ENCODE results near the gene BPGM.

The BPGM gene

GRCh38 chr7:134723892-134724291 lies 77.2 kb downstream of the BPGM start:
- no peak for DNase-seq

- no peak for DNase-seq
Observed at GRCh38 chr7:134724606-134725005, 78.0 kb downstream of the BPGM start.

- no peak for DNase-seq
Observed at GRCh38 chr7:134726581-134726980, 79.9 kb downstream of the BPGM start.

DNA sequence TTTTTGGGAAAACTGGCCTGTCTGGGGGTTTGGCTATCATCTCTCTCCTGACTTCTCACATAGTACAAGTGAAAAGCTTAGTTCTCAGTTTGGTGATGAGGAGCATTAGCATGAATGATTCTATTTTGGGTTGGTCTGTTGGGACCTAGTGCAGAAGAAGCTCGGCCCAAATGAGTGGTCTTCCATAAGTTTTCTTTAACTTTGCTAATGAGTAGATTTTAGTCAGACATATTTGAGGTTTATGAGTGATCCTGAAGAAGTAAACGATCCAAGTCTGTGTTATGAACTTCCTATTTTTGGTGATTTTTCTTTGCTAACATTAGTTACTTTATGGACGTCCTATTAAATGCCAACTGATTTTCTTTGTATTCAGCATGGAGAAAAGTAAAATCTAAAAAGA lies 81.1 kb downstream of the BPGM start:
- no peak for DNase-seq

Measured in NCI-H1092 treated with DMSO at 0.1 percent for 48 hours (cell line).